H9 (cell line): ENCODE data around the gene TIMM8A. TPM values are rescaled to one million over a fixed set of nuclear protein-coding genes. Genes with fewer than 3 reads are reported as not detected.

Experiments used
- DNase-seq: peaks from one replicate; pipeline ENCODE4 v3.0.0-alpha.2; 2017
- H2AFZ ChIP-seq: one replicate; pipeline ENCODE4 v1.6.1; 2013; ENCODE audit warnings: mild to moderate bottlenecking, low read length, control low read depth, moderate library complexity
- H2AK5ac ChIP-seq: 2 replicates; pipeline ENCODE4 v1.6.1; 2013; ENCODE audit warnings: low read length, control low read depth, mixed read lengths; ENCODE audit not compliant: insufficient read length
- H2BK120ac ChIP-seq: one replicate; pipeline ENCODE4 v1.6.1; 2013; ENCODE audit warnings: low read depth, mild to moderate bottlenecking, low read length, control low read depth, inconsistent platforms; ENCODE audit not compliant: poor library complexity, severe bottlenecking
- H2BK12ac ChIP-seq: 2 replicates; pipeline ENCODE4 v1.6.1; 2013; ENCODE audit warnings: low read length, control low read depth, mixed read lengths, low read depth; ENCODE audit not compliant: insufficient read length
- H2BK15ac ChIP-seq: 2 replicates; pipeline ENCODE4 v1.6.1; 2013; ENCODE audit warnings: low read depth, low read length, control low read depth
- H2BK20ac ChIP-seq: one replicate; pipeline ENCODE4 v1.6.1; 2013; ENCODE audit warnings: low read depth, mild to moderate bottlenecking, low read length, control low read depth, inconsistent platforms; ENCODE audit not compliant: poor library complexity, severe bottlenecking
- H2BK5ac ChIP-seq: 2 replicates; pipeline ENCODE4 v1.6.1; 2013; ENCODE audit warnings: low read length, control low read depth, mixed read lengths; ENCODE audit not compliant: insufficient read length
- H3K14ac ChIP-seq: 2 replicates; pipeline ENCODE4 v1.6.1; 2013; ENCODE audit warnings: low read length, control low read depth; ENCODE audit not compliant: insufficient read depth
- H3K18ac ChIP-seq: 2 replicates; pipeline ENCODE4 v1.6.1; 2013; ENCODE audit warnings: low read depth, mild to moderate bottlenecking, mixed read lengths, low read length, control low read depth; ENCODE audit not compliant: insufficient read length
- H3K23ac ChIP-seq: 2 replicates; pipeline ENCODE4 v1.6.1; 2013; ENCODE audit warnings: low read length, control low read depth, mixed read lengths, low read depth; ENCODE audit not compliant: insufficient read length
- H3K23me2 ChIP-seq: 2 replicates; pipeline ENCODE4 v1.6.1; 2013; ENCODE audit warnings: low read depth, mild to moderate bottlenecking, mixed read lengths, low read length, control low read depth; ENCODE audit not compliant: insufficient read length, poor library complexity, severe bottlenecking
- H3K27ac ChIP-seq: 2 replicates; pipeline ENCODE4 v1.5.1; 2013; ENCODE audit warnings: low read length, control low read depth, mixed read lengths, low read depth; ENCODE audit not compliant: insufficient read length
- H3K27me3 ChIP-seq: 2 replicates; pipeline ENCODE4 v1.6.1; 2013; ENCODE audit warnings: low read length, control low read depth, inconsistent platforms; ENCODE audit not compliant: insufficient read depth
- H3K4ac ChIP-seq: 2 replicates; pipeline ENCODE4 v1.6.1; 2013; ENCODE audit warnings: low read depth, mild to moderate bottlenecking, control low read depth, inconsistent platforms, low read length, moderate library complexity
- H3K4me1 ChIP-seq: 2 replicates; pipeline ENCODE4 v1.6.1; 2013; ENCODE audit warnings: low read length, control low read depth, inconsistent platforms; ENCODE audit not compliant: insufficient read depth
- H3K4me2 ChIP-seq: 2 replicates; pipeline ENCODE4 v1.6.1; 2013; ENCODE audit warnings: low read length, control low read depth, mixed read lengths; ENCODE audit not compliant: insufficient read length, insufficient read depth
- H3K56ac ChIP-seq: 2 replicates; pipeline ENCODE4 v1.6.1; 2013; ENCODE audit warnings: low read depth, mild to moderate bottlenecking, mixed read lengths, low read length, control low read depth; ENCODE audit not compliant: insufficient read length
- H3K79me1 ChIP-seq: 2 replicates; pipeline ENCODE4 v1.6.1; 2013; ENCODE audit warnings: low read depth, mild to moderate bottlenecking, moderate library complexity, low read length, control low read depth, inconsistent platforms; ENCODE audit not compliant: insufficient read depth, poor library complexity, severe bottlenecking
- H3K79me2 ChIP-seq: 2 replicates; pipeline ENCODE4 v1.6.1; 2013; ENCODE audit warnings: low read length, control low read depth, inconsistent platforms; ENCODE audit not compliant: insufficient read depth
- H3K9ac ChIP-seq: 2 replicates; pipeline ENCODE4 v1.6.1; 2013; ENCODE audit warnings: low read length, control low read depth, mixed read lengths; ENCODE audit not compliant: insufficient read length; ENCODE audit errors: extremely low read depth
- H3K9me3 ChIP-seq: one replicate; pipeline ENCODE4 v1.6.1; 2013; ENCODE audit warnings: low read depth, low read length, inconsistent platforms; ENCODE audit not compliant: control insufficient read depth
- H3T11ph ChIP-seq: one replicate; pipeline ENCODE4 v1.6.1; 2013; ENCODE audit warnings: mild to moderate bottlenecking, low read length, control low read depth, inconsistent platforms
- H4K20me1 ChIP-seq: one replicate; pipeline ENCODE4 v1.6.1; 2013; ENCODE audit not compliant: control insufficient read depth, insufficient read length, insufficient read depth
- H4K5ac ChIP-seq: 2 replicates; pipeline ENCODE4 v1.6.1; 2013; ENCODE audit warnings: low read depth, mild to moderate bottlenecking, mixed read lengths, low read length, control low read depth; ENCODE audit not compliant: insufficient read length
- H4K8ac ChIP-seq: replicated peaks from 2 replicates; pipeline ENCODE4 v1.6.1; 2013; ENCODE audit warnings: low read length, control low read depth, mixed read lengths, low read depth; ENCODE audit not compliant: insufficient read length
- H4K91ac ChIP-seq: 2 replicates; pipeline ENCODE4 v1.6.1; 2013; ENCODE audit warnings: low read depth, mild to moderate bottlenecking, moderate library complexity, mixed read lengths, low read length, control low read depth; ENCODE audit not compliant: insufficient read length
- H3K27ac Mint-ChIP-seq, 3 experiments: 2 replicates in 2 of 3; 3 replicates in 1 of 3; pipeline ENCODE4 v1.8.0; 2020 to 2021; ENCODE audit warnings: mixed read lengths in 3 of 3, mild to moderate bottlenecking in 1 of 3, moderate library complexity in 1 of 3
- H3K27me3 Mint-ChIP-seq: 2 replicates; pipeline ENCODE4 v1.8.0; 2021; ENCODE audit warnings: low read depth, mild to moderate bottlenecking, moderate library complexity, mixed read lengths
- H3K36me3 Mint-ChIP-seq, 3 experiments: 2 replicates in 2 of 3; 3 replicates in 1 of 3; pipeline ENCODE4 v1.8.0; 2020 to 2021; ENCODE audit warnings: low read depth in 3 of 3, mixed read lengths in 3 of 3; ENCODE audit not compliant: insufficient read depth in 1 of 3
- H3K4me1 Mint-ChIP-seq, 2 experiments: 2 replicates each; pipeline ENCODE4 v1.8.0; 2020; ENCODE audit warnings: mixed read lengths in 2 of 2
- H3K4me3 Mint-ChIP-seq, 2 experiments: 2 replicates in 1 of 2; 3 replicates in 1 of 2; pipeline ENCODE4 v1.8.0; 2020 to 2021; ENCODE audit warnings: mild to moderate bottlenecking in 2 of 2, mixed read lengths in 2 of 2, moderate library complexity in 1 of 2
- H3K9me3 Mint-ChIP-seq, 2 experiments: 2 replicates in 1 of 2; 3 replicates in 1 of 2; pipeline ENCODE4 v1.8.0; 2020; ENCODE audit warnings: mild to moderate bottlenecking in 2 of 2, mixed read lengths in 2 of 2, moderate library complexity in 1 of 2
- WGBS: extraction: QIAGEN DNeasy Blood & Tissue Kit; methylation state at CpG from one replicate; pipeline ENCODE4 v1.1.7; 2013; ENCODE audit warnings: missing lambda C conversion rate, low lambda C conversion rate, mixed read lengths; ENCODE audit not compliant: insufficient read length; ENCODE audit errors: extremely low coverage; 5-methylcytosine and 5-hydroxymethylcytosine counted together
- total RNA-seq: library from RNA; stranded (reverse); gene quantifications from 2 replicates; pipeline ENCODE4 v1.2.1, GENCODE V29; 2021
- TF ChIP-seq, protein P1 (sequence below): fragments of 200-600 bp; sonication (generic); conservative IDR thresholded peaks from 3 replicates; pipeline ENCODE4 v1.8.0; 2021; ENCODE audit warnings: antibody characterized with exemption, mild to moderate bottlenecking

Gene TIMM8A
- total RNA-seq, 1 experiment from 2014 or later = 40.2 TPM

DNA sequence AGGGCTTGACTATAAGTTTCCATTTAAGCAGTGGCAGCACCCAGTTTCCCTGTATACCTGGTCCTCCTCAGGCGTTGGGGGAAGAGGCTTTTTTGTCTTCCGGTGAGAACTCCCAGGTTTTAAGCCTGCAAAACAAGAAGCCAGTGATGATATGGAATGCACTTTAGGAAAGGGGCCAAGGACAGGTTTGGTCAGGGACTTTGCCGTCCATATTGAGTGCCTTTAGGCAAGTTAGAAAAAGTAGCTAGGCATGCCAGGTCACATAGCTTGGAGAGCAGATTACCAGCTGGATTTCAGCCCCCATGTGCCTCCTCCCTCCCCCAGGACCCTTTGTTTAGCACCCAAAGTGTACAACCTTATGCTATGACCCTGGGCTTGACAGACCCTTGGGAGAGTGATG lies 13.6 kb upstream of the TIMM8A start:
- Histone ChIP-seq H3K4ac (no peak overlapping the region), H4K91ac (no peak overlapping the region), H3K79me1 (no peaks in the 10 kb centered on the region), H3K56ac (no peak overlapping the region), H3K27me3 (no peaks in the 10 kb centered on the region), H3K9me3 (peaks cover 58% of the 10 kb centered on the region), H3T11ph (no peak overlapping the region), H4K8ac (no peak overlapping the region), H2BK15ac (no peak overlapping the region), H2BK120ac (no peak overlapping the region), H4K5ac (no peak overlapping the region), H3K23me2 (no peaks in the 10 kb centered on the region), H3K14ac (no peak overlapping the region), H3K79me2 (no peaks in the 10 kb centered on the region), H3K23ac (no peak overlapping the region), H3K4me2 (no peak overlapping the region), H2BK5ac (no peak overlapping the region), H4K20me1 (no peaks in the 10 kb centered on the region), H3K18ac (no peak overlapping the region), H2AFZ (no peak overlapping the region), H3K27ac (no peak overlapping the region), H2BK12ac (no peak overlapping the region), H3K4me1 (no peaks in the 10 kb centered on the region; the same call in 1 of the 2 replicates), H2BK20ac (no peak overlapping the region), H2AK5ac (no peak overlapping the region), H3K9ac (no peak overlapping the region)
- no peak overlapping the region for H3K4me3 Mint-ChIP-seq
- peaks cover 5% of the 10 kb centered on the region; the same call in 1 of the 2 replicates for H3K27me3 Mint-ChIP-seq
- DNase-seq = no peak
- no peak overlapping the region for H3K27ac Mint-ChIP-seq
- H3K4me1 Mint-ChIP-seq = no peaks in the 10 kb centered on the region
- TF ChIP-seq, protein P1, sequence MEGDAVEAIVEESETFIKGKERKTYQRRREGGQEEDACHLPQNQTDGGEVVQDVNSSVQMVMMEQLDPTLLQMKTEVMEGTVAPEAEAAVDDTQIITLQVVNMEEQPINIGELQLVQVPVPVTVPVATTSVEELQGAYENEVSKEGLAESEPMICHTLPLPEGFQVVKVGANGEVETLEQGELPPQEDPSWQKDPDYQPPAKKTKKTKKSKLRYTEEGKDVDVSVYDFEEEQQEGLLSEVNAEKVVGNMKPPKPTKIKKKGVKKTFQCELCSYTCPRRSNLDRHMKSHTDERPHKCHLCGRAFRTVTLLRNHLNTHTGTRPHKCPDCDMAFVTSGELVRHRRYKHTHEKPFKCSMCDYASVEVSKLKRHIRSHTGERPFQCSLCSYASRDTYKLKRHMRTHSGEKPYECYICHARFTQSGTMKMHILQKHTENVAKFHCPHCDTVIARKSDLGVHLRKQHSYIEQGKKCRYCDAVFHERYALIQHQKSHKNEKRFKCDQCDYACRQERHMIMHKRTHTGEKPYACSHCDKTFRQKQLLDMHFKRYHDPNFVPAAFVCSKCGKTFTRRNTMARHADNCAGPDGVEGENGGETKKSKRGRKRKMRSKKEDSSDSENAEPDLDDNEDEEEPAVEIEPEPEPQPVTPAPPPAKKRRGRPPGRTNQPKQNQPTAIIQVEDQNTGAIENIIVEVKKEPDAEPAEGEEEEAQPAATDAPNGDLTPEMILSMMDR = no peak
- peaks cover 0 to 4% (median 0%) of the 10 kb centered on the region in 3 experiments; a peak in 2 of 7 replicates for H3K36me3 Mint-ChIP-seq
- peaks cover 67 to 77% of the 10 kb centered on the region in 2 experiments for H3K9me3 Mint-ChIP-seq
- no CpG with 5 or more reads among the region's 3 CpGs for WGBS
